ENCODE results near the gene SFRP4. TPM values are rescaled to one million over a fixed set of nuclear protein-coding genes. Genes with fewer than 3 reads are reported as not detected.

The SFRP4 gene
- total and polyA plus RNA-seq, 2 donors (not counting 3 experiments of a cell fraction or from before 2014, with no cell fraction given): not detected

DNA sequence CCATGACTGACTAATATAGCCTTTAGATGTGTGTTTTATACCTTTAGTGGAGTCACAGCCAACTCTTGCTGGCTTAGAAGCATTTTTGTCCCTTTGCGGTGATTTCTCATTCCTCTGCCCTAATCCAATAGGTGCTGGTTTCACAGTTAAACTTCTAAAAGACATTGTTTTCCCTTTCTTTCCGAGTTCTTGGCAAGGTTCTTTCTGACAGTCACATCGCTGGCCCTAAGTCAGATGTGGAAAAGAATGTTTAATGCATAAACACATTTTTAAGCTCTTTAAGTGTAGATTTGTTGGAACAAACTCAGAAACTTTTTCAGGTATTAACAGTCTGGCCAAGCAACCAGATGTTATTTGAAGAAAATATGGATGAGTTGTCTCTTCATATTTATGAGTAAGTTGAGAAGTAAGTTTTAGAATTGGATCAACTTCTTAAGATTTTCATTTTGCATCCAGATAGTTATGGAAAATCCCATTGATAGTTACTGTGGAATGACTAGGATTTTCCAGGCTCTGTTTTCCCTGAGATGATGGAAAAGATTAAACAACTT is 7.9 kb upstream of the SFRP4 start:
- Histone ChIP-seq H3K27ac (ENCODE audit: insufficient read depth, low read depth, low read length) (no peak overlapping the region), H3K9ac (replicated peaks; ENCODE audit: extremely low read depth, insufficient read depth, low read length) (no peak overlapping the region), H3K4me2 (ENCODE audit: insufficient read depth, low read length) (no peak overlapping the region), H3K4me1 (ENCODE audit: control insufficient read depth, extremely low read depth, insufficient read depth, low read length) (no peaks in the 10 kb centered on the region), H3K9me3 (replicated peaks; ENCODE audit: control insufficient read depth, insufficient read depth, low read length) (no peaks in the 10 kb centered on the region), H4K20me1 (replicated peaks; ENCODE audit: control insufficient read depth, extremely low read depth, insufficient read depth, low read length) (no peaks in the 10 kb centered on the region), H3K27me3 (ENCODE audit: control insufficient read depth in 2 of 2, insufficient read depth in 2 of 2, low read length in 2 of 2) (peaks cover 4 to 18% of the 10 kb centered on the region in 2 experiments), H3K79me2 (ENCODE audit: control insufficient read depth, insufficient read depth, low read length) (no peaks in the 10 kb centered on the region), H2AFZ (ENCODE audit: low read depth, low read length) (no peak overlapping the region), H3K9me1 (replicated peaks; ENCODE audit: control insufficient read depth, extremely low read depth, insufficient read depth, low read length) (no peaks in the 10 kb centered on the region), H3K36me3 (ENCODE audit: control insufficient read depth in 2 of 2, extremely low read depth in 1 of 2, insufficient read depth in 2 of 2, low read length in 2 of 2) (no peaks in the 10 kb centered on the region), H3K4me3 (replicated peaks in 1 of 3; ENCODE audit: insufficient read depth in 1 of 3, low read depth in 1 of 3, low read length in 3 of 3) (no peak overlapping the region)
- no TSS peak for BruUV-seq (replicated peaks)
- intact Hi-C loops (cut with micrococcal nuclease): no loop called here
- POLR2A ChIA-PET: no interaction called here
- dilution Hi-C loops (cut with MboI; ENCODE audit: extremely low pct_ligation_motif_present, low sequenced_read_pairs): no loop called here
- FAIRE-seq (no peak), DNase-seq (ENCODE audit: low read depth, low spot score) (no peak)
- no peak for TF ChIP-seq EZH2 (IDR thresholded peaks at IDR 0.05; ENCODE audit: borderline replicate concordance, low read depth, low read length, severe bottlenecking)
- CTCF ChIA-PET: no interaction called here

GRCh38 chr7:37923996-37924395 is 7.4 kb upstream of the SFRP4 start:
- Histone ChIP-seq H3K9ac (replicated peaks; ENCODE audit: extremely low read depth, insufficient read depth, low read length) (no peak overlapping the region), H3K4me2 (ENCODE audit: insufficient read depth, low read length) (no peak overlapping the region), H4K20me1 (replicated peaks; ENCODE audit: control insufficient read depth, extremely low read depth, insufficient read depth, low read length) (no peaks in the 10 kb centered on the region), H3K79me2 (ENCODE audit: control insufficient read depth, insufficient read depth, low read length) (no peaks in the 10 kb centered on the region), H3K36me3 (ENCODE audit: control insufficient read depth in 2 of 2, extremely low read depth in 1 of 2, insufficient read depth in 2 of 2, low read length in 2 of 2) (no peaks in the 10 kb centered on the region), H3K4me1 (ENCODE audit: control insufficient read depth, extremely low read depth, insufficient read depth, low read length) (no peaks in the 10 kb centered on the region), H3K4me3 (replicated peaks in 1 of 3; ENCODE audit: insufficient read depth in 1 of 3, low read depth in 1 of 3, low read length in 3 of 3) (no peak overlapping the region), H3K27ac (ENCODE audit: insufficient read depth, low read depth, low read length) (no peak overlapping the region), H3K9me1 (replicated peaks; ENCODE audit: control insufficient read depth, extremely low read depth, insufficient read depth, low read length) (no peaks in the 10 kb centered on the region), H3K9me3 (replicated peaks; ENCODE audit: control insufficient read depth, insufficient read depth, low read length) (no peaks in the 10 kb centered on the region), H2AFZ (ENCODE audit: low read depth, low read length) (no peak overlapping the region), H3K27me3 (ENCODE audit: control insufficient read depth in 2 of 2, insufficient read depth in 2 of 2, low read length in 2 of 2) (peaks cover 10 to 20% of the 10 kb centered on the region in 2 experiments)
- no TSS peak for BruUV-seq (replicated peaks)
- intact Hi-C loops (cut with micrococcal nuclease): no loop called here
- dilution Hi-C loops (cut with MboI; ENCODE audit: extremely low pct_ligation_motif_present, low sequenced_read_pairs): no loop called here
- FAIRE-seq (no peak), DNase-seq (ENCODE audit: low read depth, low spot score) (no peak)
- POLR2A ChIA-PET: no interaction called here
- TF ChIP-seq MYC (IDR thresholded peaks at IDR 0.05; ENCODE audit: low read depth, low read length) (no peak), POLR2AphosphoS5 (IDR thresholded peaks at IDR 0.05; ENCODE audit: insufficient read depth, low read depth, low read length) (no peak), JUN (IDR thresholded peaks at IDR 0.05; ENCODE audit: borderline replicate concordance, insufficient read depth, insufficient read length, low read depth) (no peak), MAX (IDR thresholded peaks at IDR 0.05; ENCODE audit: insufficient read depth, insufficient read length) (no peak)
- CTCF ChIA-PET: no interaction called here
